ENCODE measurements around the gene MRGPRD. TPM values are rescaled to one million over a fixed set of nuclear protein-coding genes. Genes with fewer than 3 reads are reported as not detected.

MRGPRD gene
- total RNA-seq, 1 experiment from 2014 or later = not detected

DNA sequence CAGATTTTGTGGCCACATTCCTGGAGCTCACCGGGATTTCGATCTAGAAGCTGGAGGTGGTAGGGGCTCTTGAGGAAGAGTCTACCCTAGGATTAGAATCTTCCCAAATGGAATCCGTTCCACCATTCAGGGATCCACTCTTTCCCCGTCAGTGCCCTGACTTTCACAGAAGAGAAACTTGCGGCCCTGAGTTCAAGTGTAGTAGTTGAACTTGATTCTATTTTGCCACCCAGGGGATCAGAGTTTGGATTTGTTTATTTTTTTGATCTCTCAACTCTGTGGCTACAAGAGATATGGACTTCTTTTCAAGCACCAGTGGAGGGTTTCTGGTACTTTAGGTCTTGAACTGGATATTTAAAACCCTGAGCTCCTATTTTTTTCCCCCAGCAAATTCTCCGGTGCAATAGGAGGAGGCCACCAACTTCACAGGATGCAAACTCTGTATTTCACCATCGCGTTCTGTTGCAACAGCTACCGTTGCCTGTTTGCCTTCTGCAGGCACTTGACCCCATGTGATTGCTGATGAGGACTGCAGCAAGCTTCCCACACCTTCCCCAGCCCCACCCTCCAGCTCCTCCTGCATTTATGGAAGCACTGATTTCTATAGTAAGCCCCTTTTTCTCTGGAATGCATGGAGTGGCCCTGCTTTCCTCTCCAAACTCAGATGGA, 47.1 kb upstream of the MRGPRD start:
- Mint-ChIP-seq H3K4me1 (peaks cover 19% of the 10 kb centered on the region), H3K4me3 (no peak overlapping the region), H3K27ac (peak overlapping the region; percentile 9; the same call in 1 of the 2 replicates), H3K27me3 (ENCODE audit: low read depth) (no peaks in the 10 kb centered on the region), H3K36me3 (no peaks in the 10 kb centered on the region), H3K9me3 (no peaks in the 10 kb centered on the region)
- ATAC-seq = no peak
- ChIA-PET CTCF (interaction anchor here (1.0 to 2.2 kb wide), 5 partner anchors 15 to 104 kb away, joined by 3 to 7 read pairs (median 5); partner anchors contain the start of genes MRGPRF and TPCN2), POLR2A (no interaction called here)
- peak; percentile 63 for TF ChIP-seq GABPB1 (CRISPR knock-in tag; IDR thresholded peaks at IDR 0.05)
- no peak for TF ChIP-seq EMX1 (CRISPR knock-in tag; IDR thresholded peaks at IDR 0.05)
- no peak for DNase-seq (ENCODE audit: low spot score)

DNA sequence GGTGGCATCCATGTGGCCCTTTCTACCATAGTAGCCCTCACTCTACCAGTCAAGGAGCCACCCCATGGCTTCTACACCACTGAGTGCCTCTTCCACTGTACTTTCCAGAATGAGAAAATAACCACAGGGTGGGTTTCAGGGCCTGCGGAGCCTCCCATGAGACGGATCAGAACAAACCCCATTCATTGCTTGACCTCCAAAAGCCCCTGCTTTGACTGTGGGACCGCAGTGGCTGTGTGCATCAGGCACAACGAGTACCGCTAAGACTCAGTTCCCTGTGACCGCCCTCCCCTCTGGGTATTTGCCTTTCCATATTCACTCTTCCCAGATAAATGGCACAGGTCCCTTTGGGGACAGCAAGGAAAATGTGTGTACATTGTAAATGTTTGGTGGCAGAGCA, 43.7 kb upstream of the MRGPRD start:
- DNase-seq (ENCODE audit: low spot score) (no peak), ATAC-seq (no peak)
- no peaks in the 10 kb centered on the region for H3K27me3 Mint-ChIP-seq (ENCODE audit: low read depth)
- ChIA-PET POLR2A (no interaction called here), CTCF (interaction anchor here (0.7 kb wide), 1 partner anchor 336 kb away, joined by 3 read pairs; no protein-coding TSS in a partner anchor)
- TF ChIP-seq, protein P1, sequence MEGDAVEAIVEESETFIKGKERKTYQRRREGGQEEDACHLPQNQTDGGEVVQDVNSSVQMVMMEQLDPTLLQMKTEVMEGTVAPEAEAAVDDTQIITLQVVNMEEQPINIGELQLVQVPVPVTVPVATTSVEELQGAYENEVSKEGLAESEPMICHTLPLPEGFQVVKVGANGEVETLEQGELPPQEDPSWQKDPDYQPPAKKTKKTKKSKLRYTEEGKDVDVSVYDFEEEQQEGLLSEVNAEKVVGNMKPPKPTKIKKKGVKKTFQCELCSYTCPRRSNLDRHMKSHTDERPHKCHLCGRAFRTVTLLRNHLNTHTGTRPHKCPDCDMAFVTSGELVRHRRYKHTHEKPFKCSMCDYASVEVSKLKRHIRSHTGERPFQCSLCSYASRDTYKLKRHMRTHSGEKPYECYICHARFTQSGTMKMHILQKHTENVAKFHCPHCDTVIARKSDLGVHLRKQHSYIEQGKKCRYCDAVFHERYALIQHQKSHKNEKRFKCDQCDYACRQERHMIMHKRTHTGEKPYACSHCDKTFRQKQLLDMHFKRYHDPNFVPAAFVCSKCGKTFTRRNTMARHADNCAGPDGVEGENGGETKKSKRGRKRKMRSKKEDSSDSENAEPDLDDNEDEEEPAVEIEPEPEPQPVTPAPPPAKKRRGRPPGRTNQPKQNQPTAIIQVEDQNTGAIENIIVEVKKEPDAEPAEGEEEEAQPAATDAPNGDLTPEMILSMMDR (IDR thresholded peaks at IDR 0.05) = no peak
- TF ChIP-seq, protein P2, sequence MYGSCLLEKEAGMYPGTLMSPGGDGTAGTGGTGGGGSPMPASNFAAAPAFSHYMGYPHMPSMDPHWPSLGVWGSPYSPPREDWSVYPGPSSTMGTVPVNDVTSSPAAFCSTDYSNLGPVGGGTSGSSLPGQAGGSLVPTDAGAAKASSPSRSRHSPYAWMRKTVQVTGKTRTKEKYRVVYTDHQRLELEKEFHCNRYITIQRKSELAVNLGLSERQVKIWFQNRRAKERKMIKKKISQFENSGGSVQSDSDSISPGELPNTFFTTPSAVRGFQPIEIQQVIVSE (CRISPR knock-in tag; IDR thresholded peaks at IDR 0.05; ENCODE audit: borderline replicate concordance) = no peak
- no peak for TF ChIP-seq FOXJ3 (CRISPR knock-in tag; IDR thresholded peaks at IDR 0.05; ENCODE audit: borderline replicate concordance)
- H3K9me3 Mint-ChIP-seq = no peaks in the 10 kb centered on the region
- no peaks in the 10 kb centered on the region for H3K36me3 Mint-ChIP-seq
- no peak overlapping the region for H3K27ac Mint-ChIP-seq
- H3K4me1 Mint-ChIP-seq = peaks cover 7% of the 10 kb centered on the region
- H3K4me3 Mint-ChIP-seq = no peak overlapping the region

DNA sequence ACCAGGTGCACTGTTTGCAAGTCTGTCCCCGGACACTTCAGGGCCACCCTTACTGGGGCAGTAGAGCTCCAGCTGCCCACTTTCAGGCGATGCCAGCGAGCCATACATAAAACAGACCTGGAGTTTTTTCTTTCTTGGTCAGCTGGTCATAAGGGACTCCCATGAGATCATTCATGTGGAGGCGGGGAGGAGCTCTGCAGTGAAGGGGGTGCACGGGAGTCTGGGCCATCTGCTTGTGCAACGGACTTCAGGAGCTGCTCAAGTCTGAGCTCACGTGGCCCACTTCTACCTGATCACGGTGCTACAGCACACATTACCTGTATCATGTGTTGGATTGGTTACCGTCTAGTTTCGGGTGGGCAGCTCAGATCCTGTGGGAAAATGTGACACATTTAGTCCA, 41.5 kb upstream of the MRGPRD start:
- ChIA-PET CTCF (interaction anchor here (0.7 to 1.8 kb wide), 3 partner anchors 10 to 22 kb away, joined by 3 to 6 read pairs (median 6); partner anchors contain the start of gene MRGPRF), POLR2A (no interaction called here)
- Mint-ChIP-seq H3K27ac (no peak overlapping the region), H3K9me3 (peaks cover 2% of the 10 kb centered on the region; the same call in 1 of the 2 replicates), H3K4me1 (no peaks in the 10 kb centered on the region), H3K4me3 (no peak overlapping the region), H3K27me3 (ENCODE audit: low read depth) (no peaks in the 10 kb centered on the region), H3K36me3 (no peaks in the 10 kb centered on the region)
- DNase-seq (ENCODE audit: low spot score) (no peak), ATAC-seq (no peak)
- TF ChIP-seq MXD4 (CRISPR knock-in tag; IDR thresholded peaks at IDR 0.05; ENCODE audit: borderline replicate concordance) (no peak), MYBL2 (CRISPR knock-in tag; IDR thresholded peaks at IDR 0.05) (no peak), TCF7 (CRISPR knock-in tag; IDR thresholded peaks at IDR 0.05; ENCODE audit: low read depth) (no peak), TEAD4 (CRISPR knock-in tag; IDR thresholded peaks at IDR 0.05) (no peak), ZNF317 (CRISPR knock-in tag; IDR thresholded peaks at IDR 0.05; ENCODE audit: borderline replicate concordance, low read depth) (no peak), ESRRA (CRISPR knock-in tag; IDR thresholded peaks at IDR 0.05; ENCODE audit: borderline replicate concordance) (no peak), NR1H2 (CRISPR knock-in tag; IDR thresholded peaks at IDR 0.05) (no peak)

DNA sequence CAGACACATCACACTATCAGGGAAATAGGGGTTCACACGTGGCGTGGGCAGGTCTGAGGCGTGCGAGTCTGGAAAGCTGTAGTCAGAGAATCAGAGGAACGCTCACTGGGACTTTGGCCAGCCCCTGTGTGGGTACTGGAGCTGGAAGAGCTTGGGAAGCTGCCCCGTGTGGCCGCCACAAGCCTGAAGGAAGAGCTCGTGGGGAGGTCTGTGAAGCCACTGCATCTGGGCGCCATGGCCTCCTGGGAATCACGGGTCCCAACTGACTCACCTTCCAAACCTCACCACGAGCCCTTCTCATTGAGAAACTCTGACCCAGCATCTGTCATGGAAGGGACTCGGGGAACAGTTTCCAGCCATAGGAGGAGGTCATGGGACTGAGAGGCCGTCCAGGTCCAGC, 38.1 kb upstream of the MRGPRD start:
- H3K27me3 Mint-ChIP-seq (ENCODE audit: low read depth) = no peaks in the 10 kb centered on the region
- DNase-seq (ENCODE audit: low spot score) (no peak), ATAC-seq (peak; percentile 41)
- H3K4me1 Mint-ChIP-seq = peaks cover 11% of the 10 kb centered on the region; the same call in 1 of the 2 replicates
- no peak overlapping the region for H3K4me3 Mint-ChIP-seq
- ChIA-PET POLR2A (no interaction called here), CTCF (interaction anchor here (1.1 kb wide), 2 partner anchors 25 to 63 kb away, joined by 3 read pairs; no protein-coding TSS in a partner anchor)
- H3K27ac Mint-ChIP-seq = no peak overlapping the region
- H3K9me3 Mint-ChIP-seq = peaks cover 12% of the 10 kb centered on the region
- no peaks in the 10 kb centered on the region for H3K36me3 Mint-ChIP-seq
- TF ChIP-seq ZNF219 (CRISPR knock-in tag; IDR thresholded peaks at IDR 0.05; ENCODE audit: borderline replicate concordance) = no peak
- TF ChIP-seq NFATC4 (CRISPR knock-in tag; IDR thresholded peaks at IDR 0.05) = no peak
- TF ChIP-seq GRHL2 (CRISPR knock-in tag; IDR thresholded peaks at IDR 0.05; ENCODE audit: insufficient replicate concordance, severe bottlenecking) = no peak
- TF ChIP-seq MXD4 (CRISPR knock-in tag; IDR thresholded peaks at IDR 0.05; ENCODE audit: borderline replicate concordance) = no peak
- TF ChIP-seq, protein P3, sequence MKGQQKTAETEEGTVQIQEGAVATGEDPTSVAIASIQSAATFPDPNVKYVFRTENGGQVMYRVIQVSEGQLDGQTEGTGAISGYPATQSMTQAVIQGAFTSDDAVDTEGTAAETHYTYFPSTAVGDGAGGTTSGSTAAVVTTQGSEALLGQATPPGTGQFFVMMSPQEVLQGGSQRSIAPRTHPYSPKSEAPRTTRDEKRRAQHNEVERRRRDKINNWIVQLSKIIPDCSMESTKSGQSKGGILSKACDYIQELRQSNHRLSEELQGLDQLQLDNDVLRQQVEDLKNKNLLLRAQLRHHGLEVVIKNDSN (CRISPR knock-in tag; IDR thresholded peaks at IDR 0.05) = no peak
- no peak for TF ChIP-seq NFE2L1 (CRISPR knock-in tag; IDR thresholded peaks at IDR 0.05)
- TF ChIP-seq, protein P4, sequence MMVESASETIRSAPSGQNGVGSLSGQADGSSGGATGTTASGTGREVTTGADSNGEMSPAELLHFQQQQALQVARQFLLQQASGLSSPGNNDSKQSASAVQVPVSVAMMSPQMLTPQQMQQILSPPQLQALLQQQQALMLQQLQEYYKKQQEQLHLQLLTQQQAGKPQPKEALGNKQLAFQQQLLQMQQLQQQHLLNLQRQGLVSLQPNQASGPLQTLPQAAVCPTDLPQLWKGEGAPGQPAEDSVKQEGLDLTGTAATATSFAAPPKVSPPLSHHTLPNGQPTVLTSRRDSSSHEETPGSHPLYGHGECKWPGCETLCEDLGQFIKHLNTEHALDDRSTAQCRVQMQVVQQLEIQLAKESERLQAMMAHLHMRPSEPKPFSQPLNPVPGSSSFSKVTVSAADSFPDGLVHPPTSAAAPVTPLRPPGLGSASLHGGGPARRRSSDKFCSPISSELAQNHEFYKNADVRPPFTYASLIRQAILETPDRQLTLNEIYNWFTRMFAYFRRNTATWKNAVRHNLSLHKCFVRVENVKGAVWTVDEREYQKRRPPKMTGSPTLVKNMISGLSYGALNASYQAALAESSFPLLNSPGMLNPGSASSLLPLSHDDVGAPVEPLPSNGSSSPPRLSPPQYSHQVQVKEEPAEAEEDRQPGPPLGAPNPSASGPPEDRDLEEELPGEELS (CRISPR knock-in tag; IDR thresholded peaks at IDR 0.05) = no peak
- no peak for TF ChIP-seq TCF7 (CRISPR knock-in tag; IDR thresholded peaks at IDR 0.05; ENCODE audit: low read depth)
- TF ChIP-seq, protein P1 (IDR thresholded peaks at IDR 0.05) = no peak

Measured in WTC11 (cell line).